ENCODE measurements around the gene SPTB. TPM values are rescaled to one million over a fixed set of nuclear protein-coding genes. Genes with fewer than 3 reads are reported as not detected.

The SPTB gene
- total RNA-seq, 2 experiments from 2014 or later, result 0.17 to 0.19 TPM

- POLR2A ChIA-PET, result no interaction called here
- CTCF ChIA-PET, result no interaction called here
These were observed 21.5 kb downstream of the SPTB start for GRCh38 chr14:64857979-64858744.

GRCh38 chr14:64856529-64857445, 22.9 kb downstream of the SPTB start:
- ChIA-PET CTCF (interaction anchor here (1.5 kb wide), 1 partner anchor 220 kb away, joined by 3 read pairs; no protein-coding TSS in a partner anchor), POLR2A (no interaction called here)

- POLR2A ChIA-PET, result no interaction called here
These were observed 23.8 kb downstream of the SPTB start for GRCh38 chr14:64855721-64856528.

GRCh38 chr14:64850369-64851137, 29.2 kb downstream of the SPTB start:
- ChIA-PET CTCF (interaction anchor here (1.9 kb wide), 1 partner anchor 27 kb away, joined by 5 read pairs; no protein-coding TSS in a partner anchor), POLR2A (no interaction called here)

More at GRCh38 chr14:64855721-64856528, 23.8 kb downstream of the SPTB start:
- CTCF ChIA-PET, result interaction anchor here (1.5 kb wide), 1 partner anchor 219 kb away, joined by 3 read pairs; no protein-coding TSS in a partner anchor

- ChIA-PET POLR2A (no interaction called here), CTCF (no interaction called here)
These were observed 29.8 kb downstream of the SPTB start for GRCh38 chr14:64849940-64850339.

- POLR2A ChIA-PET, result no interaction called here
- CTCF ChIA-PET, result interaction anchor here (1.6 kb wide), 1 partner anchor 84 kb away, joined by 3 read pairs; no protein-coding TSS in a partner anchor
These were observed 31.5 kb downstream of the SPTB start for GRCh38 chr14:64848239-64848638.

- ChIA-PET CTCF (interaction anchor here (1.2 kb wide), 1 partner anchor 23 kb away, joined by 3 read pairs; no protein-coding TSS in a partner anchor), POLR2A (no interaction called here)
These were observed 33.4 kb downstream of the SPTB start for GRCh38 chr14:64846319-64846718.

GRCh38 chr14:64845878-64846277, 33.8 kb downstream of the SPTB start:
- ChIA-PET POLR2A (no interaction called here), CTCF (interaction anchor here (1.2 kb wide), 1 partner anchor 22 kb away, joined by 3 read pairs; no protein-coding TSS in a partner anchor)

GRCh38 chr14:64844969-64845536, 34.7 kb downstream of the SPTB start:
- CTCF ChIA-PET, result interaction anchor here (0.9 kb wide), 1 partner anchor 21 kb away, joined by 3 read pairs; no protein-coding TSS in a partner anchor
- POLR2A ChIA-PET, result no interaction called here

GRCh38 chr14:64844272-64844671, 35.4 kb downstream of the SPTB start:
- POLR2A ChIA-PET, result no interaction called here
- CTCF ChIA-PET, result interaction anchor here (0.9 kb wide), 1 partner anchor 21 kb away, joined by 3 read pairs; no protein-coding TSS in a partner anchor

- POLR2A ChIA-PET, result no interaction called here
- CTCF ChIA-PET, result no interaction called here
These were observed 36.2 kb downstream of the SPTB start for GRCh38 chr14:64843548-64843947.

GRCh38 chr14:64841772-64842750, 37.6 kb downstream of the SPTB start:
- CTCF ChIA-PET, result interaction anchor here (1.4 kb wide), 1 partner anchor 49 kb away, joined by 3 read pairs; no protein-coding TSS in a partner anchor
- POLR2A ChIA-PET, result no interaction called here

- POLR2A ChIA-PET, result no interaction called here
- CTCF ChIA-PET, result interaction anchor here (1.4 kb wide), 1 partner anchor 50 kb away, joined by 3 read pairs; no protein-coding TSS in a partner anchor
These were observed 38.5 kb downstream of the SPTB start for GRCh38 chr14:64841121-64841651.

GRCh38 chr14:64838656-64839055, 41.1 kb downstream of the SPTB start:
- ChIA-PET POLR2A (no interaction called here), CTCF (interaction anchor here (0.8 kb wide), 1 partner anchor 74 kb away, joined by 3 read pairs; no protein-coding TSS in a partner anchor)

- ChIA-PET POLR2A (no interaction called here), CTCF (no interaction called here)
These were observed 44.3 kb downstream of the SPTB start for GRCh38 chr14:64835431-64835830.

- CTCF ChIA-PET, result no interaction called here
- POLR2A ChIA-PET, result no interaction called here
These were observed 44.7 kb downstream of the SPTB start for GRCh38 chr14:64834965-64835364.

- CTCF ChIA-PET, result no interaction called here
- POLR2A ChIA-PET, result no interaction called here
These were observed 48.3 kb downstream of the SPTB start for GRCh38 chr14:64831419-64831818.

Data from activated CD8-positive, alpha-beta memory T cell treated with anti-CD3 and anti-CD28 coated beads for 36 hours (primary cell).